ENCODE results near the gene MAPK8.

The MAPK8 gene

GRCh38 chr10:48477616-48478015 is 171.1 kb downstream of the MAPK8 start:
- DNase-seq (ENCODE audit: low spot score): no peak

GRCh38 chr10:48478469-48478868 is 172.0 kb downstream of the MAPK8 start:
- no peak for DNase-seq (ENCODE audit: low spot score)

DNA sequence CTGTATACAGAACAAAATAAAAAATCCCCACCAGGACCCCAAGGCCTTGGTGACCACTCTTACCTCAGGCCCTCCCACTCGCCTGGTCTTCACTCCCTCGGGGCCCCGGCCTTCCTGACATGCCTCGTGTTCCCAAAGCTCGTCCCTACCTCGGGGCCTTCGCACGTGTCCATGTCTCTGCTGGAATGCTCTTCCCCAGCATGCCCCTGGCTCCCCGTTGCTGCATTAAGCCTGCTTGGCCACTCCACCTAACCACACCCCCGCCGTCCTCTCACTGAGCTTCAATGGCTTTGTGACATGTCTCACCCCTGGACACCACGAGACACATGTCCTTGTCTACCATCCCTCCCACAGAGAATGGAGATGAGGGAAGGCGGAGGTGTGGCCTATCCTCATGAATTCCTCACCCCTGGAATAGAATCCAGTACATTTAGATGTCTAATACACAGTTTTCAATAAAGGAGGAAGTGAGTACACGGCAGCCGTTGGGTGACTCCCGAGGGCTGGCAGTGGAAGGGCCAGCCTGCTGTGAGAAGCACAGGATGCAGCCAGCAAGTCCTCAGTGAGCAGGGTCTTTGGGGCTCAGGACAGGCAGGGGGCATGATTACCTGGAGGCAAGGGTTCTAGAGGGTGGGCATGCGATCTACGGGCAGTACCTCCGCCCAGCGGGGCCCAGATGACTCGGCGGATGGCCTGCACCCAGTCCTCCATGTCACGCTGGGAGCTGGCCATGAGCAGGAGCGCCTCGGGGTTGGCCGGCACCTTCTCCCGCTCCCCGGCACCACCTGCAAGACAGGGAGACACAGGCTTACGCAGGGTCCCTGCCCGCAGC is 172.7 kb downstream of the MAPK8 start:
- DNase-seq (ENCODE audit: low spot score): no peak

DNA sequence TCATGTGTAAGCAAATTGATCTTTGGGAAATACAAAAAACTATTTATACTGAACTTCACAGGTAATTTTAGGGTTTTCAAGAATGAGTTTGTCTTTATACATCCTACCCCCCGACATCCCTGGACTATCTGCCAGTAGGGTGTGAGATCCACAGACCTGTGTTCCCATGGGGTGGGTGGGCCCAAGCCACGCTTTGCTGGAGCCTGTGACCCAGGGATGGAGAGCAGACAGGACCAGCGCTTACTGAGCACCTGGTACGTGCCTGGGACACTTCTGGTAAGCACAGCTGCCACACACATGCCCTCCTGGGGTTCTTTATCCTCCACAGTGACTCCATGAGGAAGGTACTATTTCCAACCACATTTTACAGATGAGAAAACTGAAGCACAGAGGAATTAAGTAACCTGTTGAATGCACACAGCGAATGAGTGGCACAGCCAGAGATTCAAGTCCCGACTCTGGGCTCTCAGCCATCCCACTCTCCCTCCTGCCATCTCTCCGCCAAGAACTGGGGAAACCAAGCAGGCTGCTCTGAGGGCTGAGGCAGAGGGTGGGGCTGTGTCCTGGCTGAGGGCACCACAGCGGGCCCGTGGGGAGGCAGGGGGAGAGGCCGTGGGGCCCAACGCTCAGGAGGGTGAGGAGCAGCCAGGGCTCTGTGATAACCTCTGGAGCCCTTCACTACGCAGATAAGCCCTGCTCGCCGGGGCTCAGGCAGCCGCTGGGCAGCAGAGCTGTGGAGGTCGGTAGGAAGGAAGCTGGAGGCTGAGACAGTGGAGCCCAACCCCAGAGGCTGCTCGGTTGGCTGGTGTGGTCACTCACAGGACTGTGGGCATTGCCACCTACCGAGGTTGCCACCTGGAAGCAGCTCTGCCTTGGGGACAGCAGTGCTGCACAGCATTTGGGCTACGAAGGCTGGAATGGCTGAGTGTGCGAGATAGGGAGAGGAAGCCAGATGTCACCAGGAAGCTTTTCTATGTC is 174.2 kb downstream of the MAPK8 start:
- DNase-seq (ENCODE audit: low spot score): no peak

- no peak for DNase-seq (ENCODE audit: low spot score)
Observed at GRCh38 chr10:48481385-48481784, 174.9 kb downstream of the MAPK8 start.

GRCh38 chr10:48482207-48482606 is 175.7 kb downstream of the MAPK8 start:
- DNase-seq (ENCODE audit: low spot score): no peak

GRCh38 chr10:48484911-48485310 is 178.4 kb downstream of the MAPK8 start:
- no peak for DNase-seq (ENCODE audit: low spot score)

GRCh38 chr10:48485711-48486110 is 179.2 kb downstream of the MAPK8 start:
- no peak for DNase-seq (ENCODE audit: low spot score)

DNA sequence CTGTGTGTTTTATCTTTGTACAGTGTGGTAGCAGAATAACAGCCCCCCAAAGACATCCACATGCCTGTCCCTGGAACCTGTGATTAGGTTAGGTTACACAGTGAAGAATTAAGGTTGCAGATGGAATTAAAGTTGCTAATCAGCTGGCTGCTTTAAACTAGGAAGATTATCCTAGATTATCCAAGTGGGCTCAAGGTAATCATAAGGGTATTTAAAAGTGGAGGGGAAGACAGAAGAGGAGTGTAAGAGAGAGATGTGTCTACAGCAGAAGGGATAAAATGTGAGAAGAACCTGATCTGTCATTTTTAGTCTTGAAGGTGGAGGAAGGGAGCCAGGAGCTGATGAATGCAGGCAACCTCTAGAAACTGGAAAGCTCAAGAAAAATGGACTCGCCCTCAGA is 180.8 kb downstream of the MAPK8 start:
- DNase-seq (ENCODE audit: low spot score): no peak
